Stomach (tissue), 4 donors: ENCODE measurements around the gene PAN3.

Experiments used
- EP300 ChIP-seq: sonication (generic); formaldehyde crosslinking; IDR thresholded peaks from one replicate; pipeline ENCODE4 v1.6.1; 2017; ENCODE audit warnings: antibody characterized with exemption
- POLR2A ChIP-seq, 4 donors: fragments of 450-650 bp; IDR thresholded peaks; one replicate each; pipeline ENCODE4 v1.6.1; 2016; ENCODE audit warnings: antibody characterized with exemption in 4 of 4, control low read depth in 2 of 4, mild to moderate bottlenecking in 1 of 4, moderate library complexity in 1 of 4
- POLR2AphosphoS5 ChIP-seq, 3 donors: sonication (generic); formaldehyde crosslinking; IDR thresholded peaks; one replicate each; pipeline ENCODE4 v1.6.1; 2016; ENCODE audit warnings: antibody characterized with exemption in 3 of 3
- TF ChIP-seq, protein P1 (sequence below), 7 experiments: fragments of 450-650 bp in 4 of 7; fragments of 200-600 bp in 3 of 7; sonication (generic) in 3 of 7; IDR thresholded peaks; one replicate each; pipeline ENCODE4 v1.5.1; 2016 to 2019; ENCODE audit warnings: antibody characterized with exemption in 7 of 7, control low read depth in 2 of 7, mild to moderate bottlenecking in 1 of 7

DNA sequence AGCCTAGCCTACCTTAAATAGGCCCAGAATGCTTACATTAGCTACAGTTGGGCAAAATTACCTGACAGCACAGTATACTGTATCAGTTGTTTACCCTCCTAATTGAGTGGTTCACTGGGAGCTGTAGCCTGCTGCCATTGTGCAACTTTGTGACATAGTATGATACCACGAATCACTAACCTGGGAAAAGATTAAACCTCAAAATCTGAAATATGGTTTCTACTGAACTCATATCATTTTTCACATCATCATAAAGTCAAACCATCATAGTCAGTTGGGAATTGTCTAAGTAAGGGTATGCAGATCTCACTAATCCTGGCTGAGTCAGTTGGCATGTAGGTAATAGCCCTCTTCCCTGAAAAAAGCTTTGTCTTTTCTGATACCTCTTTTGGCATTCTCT is 9.2 kb downstream of the PAN3 start:
- TF ChIP-seq, protein P1, sequence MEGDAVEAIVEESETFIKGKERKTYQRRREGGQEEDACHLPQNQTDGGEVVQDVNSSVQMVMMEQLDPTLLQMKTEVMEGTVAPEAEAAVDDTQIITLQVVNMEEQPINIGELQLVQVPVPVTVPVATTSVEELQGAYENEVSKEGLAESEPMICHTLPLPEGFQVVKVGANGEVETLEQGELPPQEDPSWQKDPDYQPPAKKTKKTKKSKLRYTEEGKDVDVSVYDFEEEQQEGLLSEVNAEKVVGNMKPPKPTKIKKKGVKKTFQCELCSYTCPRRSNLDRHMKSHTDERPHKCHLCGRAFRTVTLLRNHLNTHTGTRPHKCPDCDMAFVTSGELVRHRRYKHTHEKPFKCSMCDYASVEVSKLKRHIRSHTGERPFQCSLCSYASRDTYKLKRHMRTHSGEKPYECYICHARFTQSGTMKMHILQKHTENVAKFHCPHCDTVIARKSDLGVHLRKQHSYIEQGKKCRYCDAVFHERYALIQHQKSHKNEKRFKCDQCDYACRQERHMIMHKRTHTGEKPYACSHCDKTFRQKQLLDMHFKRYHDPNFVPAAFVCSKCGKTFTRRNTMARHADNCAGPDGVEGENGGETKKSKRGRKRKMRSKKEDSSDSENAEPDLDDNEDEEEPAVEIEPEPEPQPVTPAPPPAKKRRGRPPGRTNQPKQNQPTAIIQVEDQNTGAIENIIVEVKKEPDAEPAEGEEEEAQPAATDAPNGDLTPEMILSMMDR (IDR thresholded peaks at IDR 0.05): no peak
- TF ChIP-seq POLR2AphosphoS5 (IDR thresholded peaks at IDR 0.05) (no peak), POLR2A (IDR thresholded peaks at IDR 0.05) (no peak), EP300 (no peak)
